K562 (cell line): Measurements from ENCODE around the gene BHLHE40. TPM values are rescaled to one million over a fixed set of nuclear protein-coding genes. Genes with fewer than 3 reads are reported as not detected.

Source experiments
- ARID1B ChIP-seq: fragments of 450-650 bp; IDR thresholded peaks from 2 replicates; pipeline ENCODE4 v1.6.1; 2016; ENCODE audit warnings: antibody characterized with exemption, mild to moderate bottlenecking, inconsistent platforms
- FOXP1 ChIP-seq: sonication (generic); formaldehyde crosslinking; IDR thresholded peaks from 2 replicates; pipeline ENCODE4 v1.8.0; 2022; ENCODE audit warnings: mild to moderate bottlenecking, missing genetic modification reagents
- GTF2B ChIP-seq: IDR thresholded peaks from 2 replicates; pipeline ENCODE4 v1.6.1; 2011; ENCODE audit not compliant: insufficient read length; ENCODE audit errors: extremely low read depth
- HCFC1 ChIP-seq: IDR thresholded peaks from 2 replicates; pipeline ENCODE4 v1.6.1; 2012; ENCODE audit warnings: low read depth, low read length, improper control_type of control experiment
- HDAC8 ChIP-seq: fragments of 450-650 bp; IDR thresholded peaks from 2 replicates; pipeline ENCODE4 v1.6.1; 2016; ENCODE audit warnings: mild to moderate bottlenecking, missing genetic modification characterization, moderate library complexity, missing compliant biosample characterization
- HLTF ChIP-seq: fragments of 450-650 bp; IDR thresholded peaks from 2 replicates; pipeline ENCODE4 v1.6.1; 2016
- KLF6 ChIP-seq: fragments of 250-450 bp; sonication (Bioruptor Pico); IDR thresholded peaks from 2 replicates; pipeline ENCODE4 v1.4.0; 2020; ENCODE audit warnings: mild to moderate bottlenecking, moderate library complexity, borderline replicate concordance
- MTA3 ChIP-seq: fragments of 450-650 bp; formaldehyde crosslinking; IDR thresholded peaks from 2 replicates; pipeline ENCODE4 v1.6.1; 2017; ENCODE audit warnings: mild to moderate bottlenecking, borderline replicate concordance
- MYC ChIP-seq, 2 experiments: fragments of 250-450 bp in 1 of 2; sonication (Bioruptor Pico) in 1 of 2; IDR thresholded peaks; 2 replicates each; pipeline versions ENCODE4 v1.5.1 to v1.6.1; 2012 to 2021; ENCODE audit warnings: low read depth in 2 of 2, borderline replicate concordance in 1 of 2, improper control_type of control experiment in 1 of 2, low read length in 1 of 2, mild to moderate bottlenecking in 1 of 2, moderate library complexity in 1 of 2
- NBN ChIP-seq: fragments of 450-650 bp; IDR thresholded peaks from 2 replicates; pipeline ENCODE4 v1.6.1; 2016; ENCODE audit warnings: low read depth, mild to moderate bottlenecking
- NCOA6 ChIP-seq: fragments of 450-650 bp; IDR thresholded peaks from 2 replicates; pipeline ENCODE4 v1.6.1; 2017; ENCODE audit warnings: mild to moderate bottlenecking
- NFIC ChIP-seq: fragments of 450-650 bp; IDR thresholded peaks from 2 replicates; pipeline ENCODE4 v1.6.1; 2017; ENCODE audit warnings: mild to moderate bottlenecking, inconsistent platforms
- NR2C2 ChIP-seq, 2 experiments: fragments of 200-800 bp in 1 of 2; sonication (Bioruptor generic) in 1 of 2; sonication (generic) in 1 of 2; formaldehyde crosslinking in 1 of 2; IDR thresholded peaks; 2 replicates each; pipeline versions ENCODE4 v1.6.1 to v1.8.0; 2016 to 2022; ENCODE audit warnings: mild to moderate bottlenecking in 1 of 2, missing compliant biosample characterization in 1 of 2, missing genetic modification characterization in 1 of 2, missing genetic modification reagents in 1 of 2
- NR4A1 ChIP-seq, 2 experiments: fragments of 250-450 bp in 1 of 2; fragments of 450-650 bp in 1 of 2; sonication (Bioruptor Pico) in 1 of 2; IDR thresholded peaks; 2 replicates each; pipeline versions ENCODE4 v1.4.0 to v1.6.1; 2016 to 2020; ENCODE audit warnings: mild to moderate bottlenecking in 2 of 2, missing compliant biosample characterization in 1 of 2, missing genetic modification characterization in 1 of 2, moderate library complexity in 1 of 2
- PBX2 ChIP-seq, 2 experiments: IDR thresholded peaks in 1 of 2; conservative IDR thresholded peaks in 1 of 2; 2 replicates each; pipeline ENCODE4 v1.6.1; 2016; ENCODE audit warnings: low read depth in 2 of 2, mild to moderate bottlenecking in 1 of 2, missing compliant biosample characterization in 1 of 2, missing genetic modification characterization in 1 of 2, moderate library complexity in 1 of 2
- SIX5 ChIP-seq, 2 experiments: IDR thresholded peaks; 2 replicates each; pipeline ENCODE4 v1.6.1; 2011; ENCODE audit warnings: low read length in 2 of 2, borderline replicate concordance in 1 of 2, low read depth in 1 of 2, mild to moderate bottlenecking in 1 of 2, moderate library complexity in 1 of 2; ENCODE audit not compliant: insufficient read depth in 1 of 2
- TEAD1 ChIP-seq, 2 experiments: fragments of 450-650 bp in 1 of 2; sonication (generic) in 1 of 2; formaldehyde crosslinking; IDR thresholded peaks; 2 replicates each; pipeline versions ENCODE4 v1.4.0 to v1.8.0; 2020 to 2022; ENCODE audit warnings: mild to moderate bottlenecking in 2 of 2, missing genetic modification reagents in 1 of 2
- TOE1 ChIP-seq, 2 experiments: fragments of 450-650 bp in 1 of 2; sonication (generic) in 1 of 2; formaldehyde crosslinking in 1 of 2; IDR thresholded peaks; 2 replicates each; pipeline versions ENCODE4 v1.7.1 to v1.8.0; 2016 to 2022; ENCODE audit warnings: borderline replicate concordance in 2 of 2, mild to moderate bottlenecking in 2 of 2, antibody characterized with exemption in 1 of 2, inconsistent platforms in 1 of 2, low read depth in 1 of 2, missing genetic modification reagents in 1 of 2, moderate library complexity in 1 of 2
- ZNF121 ChIP-seq: sonication (generic); formaldehyde crosslinking; conservative IDR thresholded peaks from 2 replicates; pipeline ENCODE4 v1.8.0; 2022; ENCODE audit warnings: missing genetic modification reagents
- polyA plus RNA-seq, 8 experiments: library from polyadenylated mRNA; depleted of rRNA in 4 of 8; stranded (reverse) in 5 of 8; unstranded in 3 of 8; fragments of >200 nt; fragmentation: Nextera tagmentation in 2 of 8; fragmentation: Illumina TruSeq in 1 of 8; extraction: Ambion mirVana in 2 of 8; extraction: Trizol in 1 of 8; gene quantifications; 2 replicates each; pipeline versions ENCODE4 v1.2.1 to v1.2.3, GENCODE V29; 2011 to 2014; ENCODE audit warnings: inconsistent platforms in 1 of 8, missing spikeins in 1 of 8
- total RNA-seq, 7 experiments: library from RNA; depleted of rRNA in 6 of 7; stranded (reverse); fragments of >200 nt in 6 of 7; fragmentation: Illumina TruSeq in 2 of 7; extraction: Trizol in 2 of 7; gene quantifications; 2 replicates each; pipeline versions ENCODE4 v1.2.1 to v1.2.3, GENCODE V29; 2011 to 2021; ENCODE audit warnings: low replicate concordance in 1 of 7
- TF ChIP-seq, protein P1 (sequence below): fragments of 250-450 bp; sonication (Bioruptor Pico); IDR thresholded peaks from 2 replicates; pipeline ENCODE4 v1.5.0; 2022; ENCODE audit warnings: mild to moderate bottlenecking

BHLHE40 gene
- total and polyA plus RNA-seq, 9 of the 15 experiments (the other 6 are each of a cell fraction or from before 2014, with no cell fraction given) = 12.0 to 83.9 (median 31.4) TPM

DNA sequence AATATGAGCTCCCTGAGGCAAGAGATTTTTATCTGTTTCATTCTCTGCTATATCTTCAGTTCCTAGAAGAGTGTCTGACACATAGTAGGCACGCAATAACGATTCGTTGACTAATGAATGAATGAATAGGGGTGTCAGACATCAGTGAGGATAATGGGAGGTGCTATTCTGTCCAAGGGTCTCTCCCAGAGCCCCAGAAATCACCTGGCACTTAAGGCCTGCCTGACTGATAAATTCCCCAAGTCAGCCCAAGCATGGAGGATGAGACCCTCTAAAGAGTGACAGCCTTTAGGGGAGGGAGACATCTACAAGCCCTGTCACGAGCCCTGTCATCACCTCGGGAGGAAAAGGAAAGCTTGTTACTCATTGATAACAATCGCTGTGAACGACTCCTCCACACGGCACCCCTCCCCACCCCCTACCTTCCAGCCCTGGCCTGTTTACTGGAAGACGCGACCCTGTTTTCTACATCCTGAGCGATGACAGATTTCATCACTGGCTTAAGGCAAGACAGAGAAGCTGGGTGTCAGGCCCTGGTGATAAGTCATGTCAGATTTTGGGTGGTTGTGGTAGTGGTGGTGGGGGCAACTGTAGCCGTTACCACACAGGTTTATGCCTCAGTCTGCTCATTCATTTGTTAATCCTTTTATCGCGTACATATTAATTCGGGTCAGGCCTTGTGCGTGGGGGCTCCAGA, 23.1 kb downstream of the BHLHE40 start (continued):
- TF ChIP-seq, protein P1, sequence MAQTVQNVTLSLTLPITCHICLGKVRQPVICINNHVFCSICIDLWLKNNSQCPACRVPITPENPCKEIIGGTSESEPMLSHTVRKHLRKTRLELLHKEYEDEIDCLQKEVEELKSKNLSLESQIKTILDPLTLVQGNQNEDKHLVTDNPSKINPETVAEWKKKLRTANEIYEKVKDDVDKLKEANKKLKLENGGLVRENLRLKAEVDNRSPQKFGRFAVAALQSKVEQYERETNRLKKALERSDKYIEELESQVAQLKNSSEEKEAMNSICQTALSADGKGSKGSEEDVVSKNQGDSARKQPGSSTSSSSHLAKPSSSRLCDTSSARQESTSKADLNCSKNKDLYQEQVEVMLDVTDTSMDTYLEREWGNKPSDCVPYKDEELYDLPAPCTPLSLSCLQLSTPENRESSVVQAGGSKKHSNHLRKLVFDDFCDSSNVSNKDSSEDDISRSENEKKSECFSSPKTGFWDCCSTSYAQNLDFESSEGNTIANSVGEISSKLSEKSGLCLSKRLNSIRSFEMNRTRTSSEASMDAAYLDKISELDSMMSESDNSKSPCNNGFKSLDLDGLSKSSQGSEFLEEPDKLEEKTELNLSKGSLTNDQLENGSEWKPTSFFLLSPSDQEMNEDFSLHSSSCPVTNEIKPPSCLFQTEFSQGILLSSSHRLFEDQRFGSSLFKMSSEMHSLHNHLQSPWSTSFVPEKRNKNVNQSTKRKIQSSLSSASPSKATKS (CRISPR knock-in tag) = no peak
- TF ChIP-seq HDAC8 (tag) = no peak
- TF ChIP-seq TOE1 (IDR thresholded peaks at IDR 0.05; ENCODE audit: borderline replicate concordance) = peak; percentile 85
- TF ChIP-seq TOE1 (CRISPR knock-in tag; IDR thresholded peaks at IDR 0.05; ENCODE audit: borderline replicate concordance, low read depth) = no peak
- no peak for TF ChIP-seq HCFC1
- TF ChIP-seq NR4A1 (CRISPR knock-in tag; IDR thresholded peaks at IDR 0.05) = no peak
- peak; percentile 63 for TF ChIP-seq NR4A1 (tag; IDR thresholded peaks at IDR 0.05)
- peak; percentile 95 for TF ChIP-seq ARID1B
- TF ChIP-seq GTF2B = no peak
- TF ChIP-seq MYC (IDR thresholded peaks at IDR 0.05; ENCODE audit: low read depth, low read length) = peak; percentile 79
- TF ChIP-seq MYC (CRISPR knock-in tag; IDR thresholded peaks at IDR 0.05; ENCODE audit: borderline replicate concordance, low read depth) = 0 out of 2 replicates have a peak, but pooled peaks have one; percentile 57
- TF ChIP-seq ZNF121 (CRISPR knock-in tag) = no peak
- peak; percentile 11; the same call in 1 of the 2 replicates for TF ChIP-seq KLF6 (CRISPR knock-in tag)
- TF ChIP-seq MTA3 = peak; percentile 88
- peak in 1 of 2 experiments; percentile 6; a peak in 1 of 4 replicates for TF ChIP-seq TEAD1 (CRISPR knock-in tag; IDR thresholded peaks at IDR 0.05)
- TF ChIP-seq SIX5 (IDR thresholded peaks at IDR 0.05; ENCODE audit: borderline replicate concordance in 1 of 2, insufficient read depth in 1 of 2, low read depth in 1 of 2, low read length in 2 of 2) = no peak
- TF ChIP-seq NBN = no peak; the same call in none of the 2 replicates
- 0 out of 2 replicates have a peak, but pooled peaks have one; percentile 6 for TF ChIP-seq NCOA6
- TF ChIP-seq FOXP1 (CRISPR knock-in tag) = peak; percentile 98
- TF ChIP-seq NR2C2 (CRISPR knock-in tag; IDR thresholded peaks at IDR 0.05) = 0 out of 2 replicates have a peak, but pooled peaks have one; percentile 9
- TF ChIP-seq NR2C2 (tag; IDR thresholded peaks at IDR 0.05) = peak; percentile 83
- peak; percentile 66; the same call in 1 of the 2 replicates for TF ChIP-seq HLTF
- peak; percentile 62 for TF ChIP-seq NFIC
- TF ChIP-seq PBX2 (CRISPR knock-in tag; IDR thresholded peaks at IDR 0.05; ENCODE audit: low read depth) = peak; percentile 61
- peak; percentile 99 for TF ChIP-seq PBX2 (tag; conservative IDR thresholded peaks at IDR 0.05; ENCODE audit: low read depth)
